UCSD-AML1 (cell line): Measurements from ENCODE around the gene FMNL1.
"Not testable (repeated sequence)": the region's sequence is repeated elsewhere in the genome, so short reads cannot be mapped to it uniquely, and the experiment has no call there.

Source experiments
- DNase-seq: peaks from one replicate; lab custom pipeline; 2025; ENCODE audit not compliant: unreplicated experiment; lab: John Stamatoyannopoulos, UW

FMNL1 gene

DNA sequence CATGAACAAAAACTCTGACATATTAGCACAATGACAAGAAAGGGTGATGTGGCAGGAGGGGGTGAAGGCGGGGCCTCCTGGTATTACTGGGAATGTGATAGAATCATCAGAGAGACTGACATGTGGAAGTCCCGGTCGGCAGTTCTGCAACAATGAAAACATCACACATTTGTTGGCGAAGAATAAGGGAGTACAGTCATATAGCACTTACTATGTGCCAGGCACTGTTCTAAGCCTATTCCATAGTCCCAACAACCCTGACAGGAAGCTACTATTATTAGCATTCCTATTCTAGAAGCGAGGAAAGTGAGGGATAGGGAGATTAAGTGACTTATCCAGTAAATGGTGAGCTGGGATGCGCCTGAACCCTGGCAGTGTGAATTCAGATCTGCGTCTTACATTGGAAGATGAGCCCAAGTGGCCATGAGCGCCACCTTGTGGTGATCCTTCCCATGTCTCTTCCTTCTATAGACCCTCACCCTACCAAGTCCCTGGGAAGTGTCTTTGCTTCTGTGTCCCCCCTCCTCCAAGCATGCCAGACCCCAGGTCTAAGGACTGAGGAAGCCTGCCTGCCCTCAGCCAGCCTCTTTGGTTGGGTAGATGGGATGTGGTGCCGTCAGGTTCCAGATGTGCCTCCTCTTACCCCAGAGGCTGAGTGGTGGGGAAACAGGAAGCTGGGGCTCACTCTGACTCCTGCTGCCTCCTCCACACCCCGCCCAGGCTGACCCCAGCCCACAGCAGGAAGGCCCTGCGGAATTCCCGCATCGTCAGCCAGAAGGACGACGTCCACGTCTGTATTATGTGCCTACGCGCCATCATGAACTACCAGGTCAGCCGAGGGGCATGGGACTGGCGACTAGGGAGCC is 14.0 kb downstream of the FMNL1 start:
- DNase-seq = peak; percentile 69

DNA sequence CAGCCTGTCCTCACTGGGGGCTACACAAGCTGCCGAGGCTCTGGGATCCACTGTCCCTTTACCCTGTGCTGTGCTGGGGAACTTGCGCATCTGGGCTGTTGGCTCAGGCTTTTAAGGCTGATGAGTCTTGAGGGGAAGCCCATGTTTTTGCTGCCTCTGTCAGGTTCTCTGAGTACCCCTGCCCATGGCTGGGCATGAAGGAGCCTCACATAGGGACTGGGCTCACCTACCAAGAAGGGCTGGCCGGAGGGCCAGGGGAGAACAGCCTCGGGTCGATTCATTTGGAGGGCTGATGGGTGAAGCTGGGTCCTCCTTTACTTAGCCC is 14.6 kb downstream of the FMNL1 start:
- DNase-seq = no peak

DNA sequence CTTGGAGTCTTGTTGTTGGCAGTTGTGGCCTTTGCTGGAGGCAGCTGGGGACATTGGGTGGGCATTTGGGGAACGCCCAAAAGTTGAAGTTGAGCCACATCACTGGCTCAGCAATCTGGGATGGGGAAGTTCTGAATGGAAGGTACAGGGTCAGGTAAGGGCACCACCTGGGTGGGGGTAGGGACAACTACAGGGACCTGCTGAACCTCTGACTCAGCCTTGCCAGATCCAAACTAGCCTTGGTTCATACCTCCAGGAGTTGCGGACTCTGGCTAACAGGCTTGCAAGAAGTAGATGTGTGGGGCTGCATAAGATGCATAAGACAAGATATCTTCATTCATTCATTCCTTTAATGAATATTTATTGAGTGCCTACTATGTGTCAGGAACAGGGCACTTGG is 16.0 kb downstream of the FMNL1 start:
- no peak for DNase-seq

DNA sequence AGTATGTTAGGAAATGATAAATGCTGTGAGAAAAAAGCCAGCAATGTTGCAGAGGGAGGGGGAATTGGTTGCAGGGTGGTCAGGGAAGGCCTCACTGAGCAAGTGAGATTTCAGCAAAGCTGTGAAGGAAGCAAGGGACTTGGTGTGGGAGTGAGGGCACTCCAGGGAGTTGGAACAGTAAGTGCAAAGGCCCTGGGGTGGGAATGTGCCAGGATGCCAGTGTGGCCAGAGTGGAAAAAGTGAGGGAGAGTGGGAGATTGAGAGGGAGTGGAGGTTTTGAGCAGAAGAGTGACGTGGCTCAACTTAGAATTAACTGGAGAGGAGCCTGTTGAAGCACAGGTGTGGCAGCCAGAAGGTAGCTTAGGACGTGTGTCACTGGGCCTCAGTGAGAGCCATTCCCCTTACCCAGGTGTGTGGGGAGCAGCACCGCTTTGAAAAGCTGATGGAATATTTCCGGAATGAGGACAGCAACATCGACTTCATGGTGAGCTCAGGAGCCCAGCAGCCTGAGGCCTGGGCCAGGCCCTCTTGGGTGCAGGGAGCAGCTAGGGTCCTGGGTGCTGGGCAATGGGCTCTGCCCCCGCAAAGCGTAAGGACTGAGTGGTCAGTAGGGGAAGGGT is 16.6 kb downstream of the FMNL1 start:
- DNase-seq = no peak

DNA sequence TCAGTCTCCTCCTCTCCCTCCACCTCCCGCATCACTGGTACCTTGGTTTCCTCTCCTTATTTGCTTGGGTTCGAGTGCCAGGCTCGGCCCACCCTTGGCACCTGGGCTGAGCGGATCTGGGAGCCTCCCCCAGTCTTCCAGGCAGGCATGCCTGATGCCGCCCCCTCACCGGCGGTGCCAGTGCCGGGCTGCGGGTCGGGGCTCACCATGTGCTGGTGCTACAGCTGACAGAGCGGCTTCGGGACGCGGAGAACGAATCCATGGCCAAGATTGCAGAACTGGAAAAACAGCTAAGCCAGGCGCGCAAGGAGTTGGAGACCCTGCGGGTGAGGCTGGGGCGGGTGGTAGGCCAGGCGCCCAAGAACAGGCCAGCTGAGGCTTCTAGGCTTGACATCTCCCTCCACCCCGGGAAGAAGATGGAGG is 19.2 kb downstream of the FMNL1 start:
- no peak for DNase-seq

DNA sequence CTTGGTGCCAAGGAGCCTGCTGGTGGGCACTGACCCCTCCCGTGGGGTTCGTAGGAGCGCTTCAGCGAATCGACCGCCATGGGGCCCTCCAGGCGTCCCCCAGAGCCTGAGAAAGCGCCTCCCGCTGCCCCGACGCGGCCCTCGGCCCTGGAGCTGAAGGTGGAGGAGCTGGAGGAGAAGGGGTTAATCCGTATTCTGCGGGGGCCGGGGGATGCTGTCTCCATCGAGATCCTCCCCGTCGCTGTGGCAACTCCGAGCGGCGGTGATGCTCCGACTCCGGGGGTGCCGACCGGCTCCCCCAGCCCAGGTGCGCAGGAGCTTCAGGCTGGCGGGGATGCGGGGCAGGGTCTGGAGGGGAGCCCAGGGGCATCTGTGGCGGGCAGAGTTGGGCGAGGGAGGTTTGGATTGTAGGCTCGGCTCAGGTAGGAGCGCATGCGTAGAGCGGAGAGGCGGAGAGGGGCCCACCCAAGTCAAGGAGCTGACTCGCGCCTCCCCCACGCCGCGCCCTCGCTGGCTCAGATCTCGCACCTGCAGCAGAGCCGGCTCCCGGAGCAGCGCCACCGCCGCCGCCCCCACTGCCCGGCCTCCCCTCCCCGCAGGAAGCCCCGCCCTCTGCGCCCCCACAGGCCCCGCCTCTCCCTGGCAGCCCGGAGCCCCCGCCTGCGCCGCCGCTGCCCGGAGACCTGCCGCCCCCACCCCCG is 19.8 kb downstream of the FMNL1 start:
- DNase-seq = no peak

DNA sequence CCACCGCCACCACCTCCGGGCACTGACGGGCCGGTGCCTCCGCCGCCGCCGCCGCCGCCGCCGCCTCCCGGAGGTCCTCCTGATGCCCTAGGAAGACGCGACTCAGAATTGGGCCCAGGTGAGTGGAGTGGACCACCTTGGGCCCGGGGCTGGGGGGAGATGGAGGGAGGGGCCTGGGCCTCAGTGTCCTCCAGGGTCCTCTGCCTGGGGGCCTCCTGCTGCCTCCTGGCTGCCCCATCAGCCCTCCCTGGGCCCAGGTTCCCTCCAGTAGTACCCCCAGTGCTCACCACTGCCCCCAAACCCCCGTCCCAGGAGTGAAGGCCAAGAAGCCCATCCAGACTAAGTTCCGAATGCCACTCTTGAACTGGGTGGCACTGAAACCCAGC is 20.3 kb downstream of the FMNL1 start:
- no peak for DNase-seq

DNA sequence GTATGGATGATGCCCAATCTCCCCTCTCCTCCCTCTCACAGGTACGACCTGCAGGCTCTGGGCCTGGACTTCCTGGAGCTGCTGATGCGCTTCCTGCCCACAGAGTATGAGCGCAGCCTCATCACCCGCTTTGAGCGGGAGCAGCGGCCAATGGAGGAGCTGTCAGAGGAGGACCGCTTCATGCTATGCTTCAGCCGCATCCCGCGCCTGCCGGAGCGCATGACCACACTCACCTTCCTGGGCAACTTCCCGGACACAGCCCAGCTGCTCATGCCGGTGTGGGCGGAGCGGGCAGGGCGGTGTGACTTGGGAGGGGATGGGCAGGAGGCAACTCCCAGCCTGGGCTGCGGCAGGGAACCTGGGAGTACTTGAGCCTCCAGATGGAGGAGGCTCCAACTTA is 22.1 kb downstream of the FMNL1 start:
- no peak for DNase-seq

DNA sequence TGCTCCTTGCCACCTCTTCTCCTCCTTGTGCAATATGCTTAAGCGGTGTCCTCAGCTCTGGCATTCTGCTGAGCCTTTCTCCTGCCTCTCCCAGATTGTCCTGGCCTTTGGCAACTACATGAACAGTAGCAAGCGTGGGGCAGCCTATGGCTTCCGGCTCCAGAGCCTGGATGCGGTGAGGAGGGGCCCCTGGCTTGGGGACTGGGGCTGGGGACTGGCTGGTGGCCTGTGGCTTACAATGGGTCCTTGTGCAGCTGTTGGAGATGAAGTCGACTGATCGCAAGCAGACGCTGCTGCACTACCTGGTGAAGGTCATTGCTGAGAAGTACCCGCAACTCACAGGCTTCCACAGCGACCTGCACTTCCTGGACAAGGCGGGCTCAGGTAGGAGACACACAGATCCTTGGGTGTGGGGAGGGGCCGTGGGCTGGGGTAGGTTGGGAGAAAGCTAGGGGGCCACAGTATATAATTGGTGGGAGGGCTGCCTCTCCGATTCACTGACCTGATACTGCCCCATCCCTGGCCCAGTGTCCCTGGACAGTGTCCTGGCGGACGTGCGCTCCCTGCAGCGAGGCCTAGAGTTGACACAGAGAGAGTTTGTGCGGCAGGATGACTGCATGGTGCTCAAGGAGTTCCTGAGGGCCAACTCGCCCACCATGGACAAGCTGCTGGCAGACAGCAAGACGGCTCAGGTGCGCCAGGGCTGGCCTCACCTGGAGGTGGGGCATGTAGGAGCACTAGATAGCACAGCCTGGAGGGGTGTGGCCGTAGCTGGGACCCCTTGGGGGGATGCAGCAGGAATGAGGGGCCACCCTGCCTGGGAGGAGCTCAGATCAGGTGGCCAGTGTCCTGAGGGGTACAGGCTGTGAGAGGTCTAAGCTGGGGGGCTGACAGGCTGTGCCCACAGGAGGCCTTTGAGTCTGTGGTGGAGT is 23.3 kb downstream of the FMNL1 start:
- DNase-seq = no peak

DNA sequence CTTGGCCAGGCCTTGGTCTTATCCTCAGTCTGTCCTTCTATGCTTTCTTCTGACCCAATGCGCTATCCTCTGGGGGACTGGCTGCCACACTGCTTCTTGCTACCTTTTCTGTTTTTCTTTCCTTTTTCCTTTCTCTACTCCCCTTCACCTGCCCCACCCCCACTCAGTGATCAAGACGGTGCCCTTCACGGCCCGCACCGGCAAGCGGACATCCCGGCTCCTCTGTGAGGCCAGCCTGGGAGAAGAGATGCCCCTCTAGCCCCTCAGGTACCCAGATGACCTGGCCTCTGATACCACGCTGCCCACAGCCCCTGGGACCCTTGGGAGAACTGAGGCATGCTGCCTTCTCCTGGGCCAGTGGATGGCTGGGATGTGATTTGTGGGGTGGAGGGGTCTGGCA is 24.7 kb downstream of the FMNL1 start:
- DNase-seq = no peak

DNA sequence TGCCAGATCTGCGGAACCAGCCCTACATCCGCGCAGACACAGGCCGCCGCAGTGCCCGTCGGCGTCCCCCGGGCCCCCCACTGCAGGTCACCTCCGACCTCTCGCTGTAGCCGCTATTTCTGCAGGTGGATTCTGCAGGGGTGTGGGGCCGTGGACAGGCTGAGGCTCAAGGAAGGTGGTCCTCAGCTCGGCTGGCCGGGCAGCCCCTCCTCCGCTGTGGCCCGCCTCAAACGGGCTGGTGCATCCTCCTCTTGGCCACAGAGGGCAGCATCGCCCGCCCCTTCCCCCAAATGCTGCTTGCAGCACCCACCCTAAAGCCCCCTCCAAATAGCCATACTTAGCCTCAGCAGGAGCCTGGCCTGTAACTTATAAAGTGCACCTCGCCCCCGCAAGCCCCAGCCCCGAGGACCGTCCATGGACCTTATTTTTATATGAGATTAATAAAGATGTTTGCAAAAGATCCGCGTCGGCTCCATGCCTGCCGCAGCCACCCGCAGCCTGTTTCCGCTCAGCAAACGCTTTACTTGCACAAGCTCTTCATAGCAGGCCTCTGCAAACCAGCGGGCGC is 25.3 kb downstream of the FMNL1 start:
- no peak for DNase-seq

DNA sequence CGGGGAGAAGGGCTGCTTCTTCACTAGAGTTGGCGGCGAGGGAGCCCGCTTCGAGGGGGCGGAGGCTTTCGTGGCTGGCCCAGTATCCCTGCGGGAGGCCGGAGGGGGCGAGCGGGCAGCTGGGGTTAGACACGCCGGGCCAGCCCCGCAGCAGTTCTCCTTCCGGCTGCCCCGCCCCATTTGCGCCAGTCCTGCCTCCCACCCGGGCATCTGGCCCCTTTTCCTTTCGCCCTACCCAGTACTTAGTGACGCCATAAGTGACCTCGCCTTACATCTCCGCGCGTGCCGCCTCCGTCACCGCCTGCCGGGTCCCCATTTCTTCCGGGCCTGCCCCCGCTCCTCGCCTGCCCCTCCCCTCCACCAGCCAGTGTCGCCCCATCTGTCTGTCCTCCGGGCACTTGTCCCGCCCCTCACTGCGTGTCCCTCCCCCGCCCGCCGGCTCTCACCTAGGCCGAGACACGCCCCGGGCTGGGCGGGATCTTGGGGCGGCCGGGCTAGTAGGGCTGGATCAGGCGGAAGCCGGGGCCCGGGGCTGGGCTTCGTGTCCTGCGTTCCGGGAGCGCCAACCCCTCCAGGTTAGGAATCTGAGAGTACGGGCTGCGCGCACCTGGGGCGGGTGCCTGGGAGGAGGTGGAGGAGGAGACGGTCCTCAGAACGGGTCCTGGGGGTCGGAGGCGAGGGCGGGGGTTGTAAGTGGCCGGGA is 25.9 kb downstream of the FMNL1 start:
- DNase-seq = no peak

DNA sequence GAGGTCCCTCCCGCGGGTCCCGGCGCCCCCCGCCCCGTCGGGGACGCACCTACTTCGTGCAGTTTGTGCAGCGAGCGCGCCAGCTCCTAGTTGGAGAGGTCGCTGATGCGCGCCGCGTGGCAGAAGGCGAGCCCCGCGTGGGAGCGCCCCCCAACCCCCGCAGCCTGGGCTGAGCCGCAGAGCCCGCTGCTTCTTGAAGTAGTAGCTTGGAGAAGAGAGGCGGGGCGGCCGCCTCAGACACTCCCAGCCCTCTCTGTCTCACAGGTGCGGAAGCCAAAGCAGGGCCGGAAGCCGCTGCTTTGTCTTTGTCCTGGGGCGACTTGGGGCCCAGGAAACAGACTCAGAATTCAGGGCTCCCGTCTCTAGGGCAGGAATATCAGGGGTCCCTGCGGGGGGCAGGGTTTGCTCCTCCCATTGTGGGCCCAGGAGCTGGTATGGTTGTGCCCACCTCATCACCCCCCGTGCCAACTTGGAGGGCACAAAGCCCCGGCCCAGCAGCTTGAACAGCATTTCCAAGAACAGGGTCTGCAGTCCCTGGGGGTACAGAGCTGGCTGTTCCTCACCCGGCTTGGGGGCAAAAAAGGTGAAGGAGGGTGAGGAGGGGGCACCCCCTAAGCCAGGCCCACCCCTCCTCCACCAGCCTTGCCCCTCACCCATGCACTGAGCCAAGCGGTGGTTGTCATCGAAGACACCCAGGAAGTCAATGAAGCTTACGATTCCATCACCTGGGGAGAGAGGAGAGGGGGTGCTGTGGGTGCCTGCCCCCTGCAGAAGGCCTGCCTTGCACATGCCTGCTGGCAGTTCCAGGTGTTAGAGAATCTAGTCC is 26.7 kb downstream of the FMNL1 start:
- DNase-seq = no peak

DNA sequence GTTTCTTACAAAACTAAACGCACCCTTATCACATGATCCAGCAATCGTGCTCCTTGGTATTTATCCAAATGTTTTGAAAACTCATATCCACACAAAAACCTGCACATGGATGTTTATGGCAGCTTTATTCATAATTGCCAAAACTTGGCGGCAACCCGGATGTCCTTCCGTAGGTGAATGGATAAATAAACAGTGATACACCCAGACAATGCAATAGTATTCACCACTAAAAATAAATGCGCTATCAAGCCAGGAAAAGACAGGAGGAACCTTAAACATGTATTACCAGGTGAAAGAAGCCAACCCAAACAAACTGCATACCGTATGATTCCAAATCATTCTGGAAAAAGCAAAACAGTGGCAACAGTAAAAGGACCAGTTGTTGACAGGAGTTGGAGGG is 30.2 kb downstream of the FMNL1 start:
- no peak for DNase-seq

DNA sequence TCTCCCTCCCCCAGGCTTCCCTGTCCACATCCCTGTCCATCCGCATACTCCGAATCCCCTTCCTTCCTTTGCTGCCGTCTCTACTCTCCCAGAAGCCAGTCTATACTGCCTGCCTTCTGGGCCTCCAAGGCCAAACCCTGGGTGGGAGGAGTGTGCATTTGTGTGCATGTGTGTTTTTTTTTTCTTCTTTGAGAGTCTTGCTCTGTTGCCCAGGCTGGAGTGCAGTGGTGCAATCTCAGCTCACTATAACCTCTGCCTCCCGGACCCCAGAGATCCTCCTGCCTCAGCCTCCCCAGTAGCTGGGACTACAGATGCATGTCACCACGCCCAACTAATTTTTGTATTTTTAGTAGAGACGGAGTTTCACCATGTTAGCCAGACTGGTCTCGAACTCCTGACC is 31.6 kb downstream of the FMNL1 start:
- DNase-seq = not testable (repeated sequence)

DNA sequence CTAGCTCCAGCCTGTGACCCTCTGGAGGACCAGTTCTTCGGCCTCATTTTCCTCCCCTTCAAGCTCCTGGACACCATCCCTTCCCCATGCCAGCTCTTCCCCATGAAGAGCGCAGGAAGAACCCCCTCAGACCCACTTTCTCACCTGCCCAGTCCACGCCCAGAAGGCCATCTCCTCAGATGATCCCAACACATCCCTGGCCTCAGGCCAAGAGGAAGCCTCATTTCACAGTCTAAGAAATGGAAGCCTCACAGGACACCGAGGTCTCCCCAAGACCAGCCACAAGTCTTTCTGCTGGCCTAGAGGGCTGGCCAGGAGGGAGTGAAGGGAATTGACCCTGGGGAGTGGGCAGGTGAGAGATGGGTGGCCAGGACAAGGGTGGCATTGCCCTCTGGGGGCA is 32.2 kb downstream of the FMNL1 start:
- no peak for DNase-seq

DNA sequence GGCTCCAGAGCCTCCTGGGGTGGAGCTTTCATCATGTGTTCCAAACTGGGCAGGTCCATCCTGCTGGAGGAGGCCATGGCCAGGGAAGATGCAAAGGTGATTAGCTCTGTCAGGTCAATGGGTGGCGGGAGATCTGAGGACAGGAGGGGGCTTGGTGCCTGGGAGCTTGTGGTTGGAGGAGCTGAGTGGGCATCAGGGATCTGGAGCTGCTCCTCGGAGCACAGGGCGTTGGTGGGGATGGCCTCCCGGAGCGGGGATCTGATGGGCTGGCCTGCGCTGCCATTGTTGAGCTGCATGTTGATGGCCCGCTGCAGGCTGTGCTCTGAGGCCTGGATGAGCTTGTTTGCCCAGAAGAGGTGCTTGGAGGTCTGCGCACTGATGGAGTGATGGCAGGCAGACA is 33.7 kb downstream of the FMNL1 start:
- no peak for DNase-seq

DNA sequence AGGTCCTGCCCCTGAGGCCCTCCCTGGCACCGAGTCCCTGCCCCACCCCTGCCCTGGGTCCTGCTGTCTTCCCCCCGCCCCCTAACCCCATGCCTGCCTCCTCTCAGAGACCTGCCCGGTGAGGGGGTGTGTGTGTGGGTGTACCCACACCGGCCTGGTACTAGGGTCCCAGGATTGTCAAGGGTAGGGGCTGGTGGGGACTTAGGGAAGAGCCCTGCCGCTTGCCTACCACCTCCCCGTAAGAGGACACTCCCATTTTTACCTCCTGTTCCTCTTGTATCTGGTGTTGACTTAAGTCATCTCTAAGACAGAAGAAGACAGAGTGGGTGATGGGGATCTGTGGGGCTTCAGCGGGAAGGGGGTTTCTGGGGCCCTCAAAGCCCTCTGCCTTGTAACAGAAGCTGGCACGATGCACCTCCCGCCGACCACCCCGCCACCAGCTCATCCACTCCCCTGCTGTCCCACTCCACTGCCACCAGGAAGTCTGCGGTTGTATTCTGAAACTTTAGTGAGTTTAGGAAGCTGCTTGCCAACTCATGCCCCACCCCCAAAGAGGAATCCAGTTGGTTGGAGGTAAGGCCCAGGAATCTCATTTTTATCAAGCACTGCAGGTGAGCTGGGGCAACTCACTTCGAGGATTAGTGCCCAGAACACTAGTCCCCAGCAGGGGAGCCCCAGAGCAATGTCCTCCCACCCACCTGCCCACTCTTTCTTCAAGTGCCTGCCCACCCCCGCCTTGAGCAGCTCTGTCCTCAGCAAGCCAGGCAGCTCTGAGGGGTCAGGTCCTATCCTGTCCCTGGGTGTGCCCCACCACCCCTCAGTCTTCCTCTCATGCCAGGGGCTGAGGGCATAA is 34.7 kb downstream of the FMNL1 start:
- peak; percentile 26 for DNase-seq
